NCI-H1048 (cell line): ENCODE results near the gene NFIX.

Experiments
- DNase-seq: peaks from one replicate; lab custom pipeline; 2025; lab: John Stamatoyannopoulos, UW

Gene NFIX

DNA sequence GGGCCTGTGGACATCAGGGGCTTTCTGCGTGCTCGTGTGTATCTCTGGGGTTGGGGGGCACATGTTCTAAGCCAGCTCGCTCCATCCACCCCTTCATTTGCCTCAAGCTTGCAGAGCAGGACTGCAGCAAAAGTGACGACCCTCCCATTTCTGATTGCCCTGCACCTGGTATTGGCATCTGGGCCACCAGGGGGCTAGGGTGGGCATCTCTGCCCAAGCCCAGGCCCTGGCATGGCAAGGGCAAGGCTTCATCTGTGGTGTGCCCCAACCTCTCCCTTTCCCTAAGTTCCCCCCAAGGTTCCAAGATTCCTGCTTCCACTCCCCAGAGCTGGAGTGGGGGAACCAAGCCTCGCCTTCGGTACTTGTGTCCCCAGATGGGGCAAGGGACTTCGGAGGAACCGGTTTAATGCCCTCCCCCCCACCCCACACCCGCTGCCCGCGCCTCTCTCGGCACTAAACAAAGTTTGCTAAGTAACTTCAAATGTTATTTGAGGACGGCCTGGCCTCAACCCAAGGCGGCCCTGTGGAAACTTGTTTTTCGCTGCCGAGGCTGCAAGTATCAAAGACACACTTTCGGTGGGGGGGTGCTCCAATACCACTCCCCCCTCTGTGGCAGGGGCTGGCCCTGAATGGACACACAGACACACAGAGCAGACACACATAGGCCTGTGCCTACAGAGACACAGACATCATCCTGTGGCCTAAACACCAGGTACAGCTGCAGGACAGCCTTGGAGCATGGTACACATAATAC is 12.2 kb downstream of the NFIX start:
- no peak for DNase-seq

DNA sequence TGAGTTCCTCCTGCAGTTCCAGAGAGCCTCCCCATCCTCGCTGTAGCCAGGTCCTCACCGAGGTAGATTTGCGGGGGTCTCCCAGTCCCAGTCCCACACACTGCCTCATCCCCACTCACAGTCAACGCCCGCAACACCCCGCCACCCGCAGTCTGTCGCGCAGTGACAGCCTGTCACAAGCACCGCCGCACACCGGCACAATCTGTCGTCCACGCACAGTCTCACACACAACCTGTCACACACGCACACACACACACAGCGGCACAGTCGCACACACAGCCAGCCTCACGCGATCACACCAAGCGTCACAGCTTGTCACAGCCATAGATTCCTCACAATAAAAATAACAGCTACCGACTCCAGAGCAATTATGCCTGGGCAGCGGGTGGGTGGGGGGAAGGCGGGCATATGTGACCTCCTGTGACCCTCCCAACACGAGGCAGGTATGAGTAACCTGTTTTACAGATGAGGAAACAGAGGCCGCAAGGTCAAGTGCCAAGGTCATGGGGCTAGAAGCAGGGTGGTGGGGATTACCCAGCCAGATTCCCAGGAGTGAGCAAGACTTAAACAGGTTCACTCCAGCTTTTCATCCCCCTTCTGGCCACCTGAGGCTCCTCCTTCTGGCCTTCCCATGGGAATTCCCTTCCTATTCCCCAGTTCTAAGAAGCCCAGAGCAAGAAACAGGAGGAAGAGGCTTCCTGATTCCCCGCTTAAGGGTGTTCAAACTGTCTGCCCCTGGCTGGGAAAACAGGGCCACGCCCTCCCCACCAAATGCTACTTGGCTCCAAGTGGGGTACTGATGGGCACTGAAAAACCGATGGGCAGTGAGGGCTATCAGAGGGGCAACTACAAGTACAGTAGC is 13.9 kb downstream of the NFIX start:
- DNase-seq, result no peak

DNA sequence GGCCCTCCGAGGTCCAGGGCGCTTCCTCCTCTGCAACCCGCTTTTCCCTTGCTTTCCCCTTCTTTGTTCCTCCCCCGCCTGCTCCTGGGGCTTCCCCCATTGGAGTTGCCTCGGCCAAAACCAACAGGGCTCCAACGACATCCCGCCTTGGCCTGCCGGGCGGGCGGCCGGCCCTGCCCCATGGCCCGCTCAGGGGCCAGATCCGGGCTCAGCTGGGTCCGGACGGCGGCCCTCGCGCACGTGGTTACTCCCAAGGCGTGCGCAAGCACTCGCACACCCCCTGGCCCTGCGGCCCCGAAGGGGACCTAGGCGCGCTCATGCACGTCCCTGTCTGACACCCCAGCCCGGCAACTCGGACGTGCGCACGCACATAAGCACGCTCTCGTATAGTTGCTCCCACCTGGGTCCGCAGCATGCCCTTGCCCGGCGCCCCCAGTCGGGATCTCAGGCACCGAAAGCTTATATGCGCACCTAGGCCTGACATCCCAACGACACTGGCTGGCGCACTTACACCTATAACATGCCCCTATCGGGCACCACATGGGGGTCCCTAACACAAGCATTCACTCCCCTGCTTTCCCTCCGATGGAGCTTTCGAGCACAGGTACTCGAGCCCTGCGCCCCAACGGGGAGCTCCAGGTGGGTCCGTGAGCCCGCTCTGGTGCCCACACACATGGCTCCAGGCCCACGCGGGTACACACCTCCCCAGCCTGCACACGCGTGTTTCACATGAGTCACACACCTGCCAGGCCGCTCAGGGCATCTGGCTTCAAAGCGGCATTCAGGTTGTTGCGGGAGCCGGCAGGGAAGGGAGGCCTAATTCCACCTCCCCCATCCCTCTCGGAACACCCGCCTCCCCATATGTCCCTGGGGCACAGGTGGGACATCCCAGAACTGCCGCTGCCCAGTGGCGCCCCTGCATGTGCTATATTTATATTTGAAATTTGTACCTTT is 15.0 kb downstream of the NFIX start:
- DNase-seq, result no peak

DNA sequence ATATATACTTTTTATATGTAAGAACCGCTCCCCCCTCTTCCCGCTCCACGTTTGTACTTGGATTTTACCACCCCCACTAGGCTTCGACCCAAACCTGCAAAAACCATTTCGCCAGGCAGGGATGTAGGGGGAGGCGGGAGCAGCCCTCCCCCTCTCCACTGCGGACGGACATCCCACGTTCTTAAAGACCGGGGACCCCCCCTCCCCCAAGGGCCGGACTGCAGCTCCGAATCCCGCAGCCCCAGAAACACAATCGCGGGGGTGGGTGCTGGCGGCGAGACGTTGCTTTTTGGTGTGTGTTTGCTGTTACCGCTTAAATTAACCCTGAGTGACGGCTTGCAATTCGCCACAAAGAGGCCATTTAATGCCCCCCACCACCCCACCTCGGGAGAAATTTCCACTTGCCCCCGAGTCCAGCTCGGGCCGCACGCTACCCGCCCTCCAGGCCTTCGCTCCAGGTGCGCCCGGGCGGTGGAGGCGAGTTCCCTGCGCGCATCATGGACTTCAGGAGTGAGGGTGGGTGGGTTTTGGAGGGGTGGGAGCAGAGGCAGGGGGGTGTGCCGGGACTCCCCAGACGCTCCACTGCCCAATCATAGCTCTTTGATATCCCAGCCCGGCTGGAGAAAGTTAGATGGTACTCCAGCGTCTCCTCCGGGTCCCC is 15.8 kb downstream of the NFIX start:
- DNase-seq, result no peak

DNA sequence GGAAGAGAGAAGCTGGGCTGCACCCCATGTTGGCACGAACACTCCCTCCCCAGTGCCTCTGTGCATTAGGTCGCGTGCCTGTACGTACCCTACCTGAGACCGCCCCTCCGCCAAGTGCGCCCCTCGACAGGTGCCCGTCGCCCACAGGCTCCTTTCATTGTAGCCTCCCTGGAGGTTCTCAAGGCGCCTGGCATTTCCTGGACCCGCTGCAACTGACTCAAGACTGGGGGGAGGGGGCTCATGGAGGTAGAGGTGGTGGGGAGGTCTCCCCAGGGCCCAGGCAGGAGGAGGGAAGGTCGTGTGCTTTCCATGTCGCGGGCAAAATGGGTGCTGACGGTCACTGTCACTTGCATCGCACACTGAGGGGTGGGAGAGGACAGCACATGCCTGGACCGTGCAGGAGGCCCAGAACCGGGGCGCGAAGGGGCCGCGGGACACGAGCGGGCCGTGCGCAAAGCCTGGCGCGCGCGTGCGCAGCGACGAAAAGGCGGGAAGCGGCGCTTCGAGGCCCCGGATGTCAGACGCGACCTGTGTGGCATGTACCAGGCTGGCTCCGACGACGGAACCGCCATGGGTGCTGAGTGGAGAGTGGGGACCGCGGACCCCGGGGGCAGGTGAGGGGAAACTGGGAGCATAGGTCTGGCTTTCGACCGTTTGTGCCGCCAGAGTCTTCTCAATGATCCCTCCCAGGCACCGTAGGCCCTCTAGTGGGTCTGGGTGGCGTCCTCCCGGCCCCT is 16.5 kb downstream of the NFIX start:
- no peak for DNase-seq

DNA sequence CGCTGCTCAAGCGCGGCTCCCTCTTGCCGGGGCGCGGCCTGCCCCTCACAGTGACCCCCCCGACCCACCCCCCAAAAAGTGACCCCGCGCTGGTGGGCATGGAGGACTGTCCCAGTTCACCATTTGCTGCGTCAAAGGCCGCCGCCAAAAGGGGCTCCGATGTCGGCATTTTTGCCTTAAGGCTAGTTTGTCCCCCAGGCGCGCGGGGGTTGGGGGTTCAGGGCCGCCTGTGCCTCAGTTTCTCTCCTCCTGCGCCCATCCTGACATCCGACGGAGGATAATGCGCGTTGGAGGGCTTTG is 17.1 kb downstream of the NFIX start:
- no peak for DNase-seq

DNA sequence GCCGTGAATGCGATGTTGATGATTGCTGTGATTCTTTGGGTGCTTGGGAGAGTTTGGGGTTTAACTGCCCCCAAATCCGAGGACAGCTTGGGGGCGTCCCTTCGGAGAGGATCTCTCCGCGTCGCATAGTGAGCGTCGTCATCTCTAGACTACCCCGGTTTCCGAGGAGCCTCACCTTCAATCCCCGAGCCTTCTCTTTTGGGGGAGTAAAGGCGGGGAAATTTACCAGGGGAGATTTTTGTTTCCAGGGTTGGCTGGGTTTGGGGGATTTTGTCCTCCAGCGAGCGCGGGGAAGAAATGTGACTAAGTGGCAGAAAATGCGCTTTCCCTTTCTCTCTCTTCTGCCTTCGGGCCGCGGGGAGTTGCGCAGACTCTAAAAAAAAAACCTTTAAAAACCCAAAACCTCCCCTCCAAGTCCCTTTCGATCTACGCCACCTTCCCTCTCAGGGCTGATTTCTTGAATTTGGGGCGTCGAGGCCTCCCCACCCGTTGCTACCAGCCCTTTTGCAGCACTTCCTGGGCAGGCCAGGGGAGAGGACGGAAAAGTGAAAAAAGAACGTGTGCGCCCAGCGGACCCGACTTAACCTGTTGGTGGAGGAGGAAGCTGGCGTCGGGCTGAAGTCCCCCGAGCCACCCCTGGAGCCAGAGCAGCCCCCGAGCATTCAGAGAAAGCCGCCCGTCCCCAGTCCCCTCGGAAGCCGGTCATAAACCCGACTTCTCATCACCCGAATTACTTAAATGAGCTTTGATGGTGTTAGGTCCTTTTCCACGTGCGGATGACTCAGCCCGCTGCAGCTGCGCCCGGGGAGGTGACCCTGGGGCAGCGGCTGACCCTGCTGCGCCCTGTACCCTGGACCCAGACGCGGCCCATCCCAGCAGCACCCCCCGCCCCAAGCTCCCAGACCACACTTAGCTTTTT is 17.7 kb downstream of the NFIX start:
- DNase-seq, result no peak

DNA sequence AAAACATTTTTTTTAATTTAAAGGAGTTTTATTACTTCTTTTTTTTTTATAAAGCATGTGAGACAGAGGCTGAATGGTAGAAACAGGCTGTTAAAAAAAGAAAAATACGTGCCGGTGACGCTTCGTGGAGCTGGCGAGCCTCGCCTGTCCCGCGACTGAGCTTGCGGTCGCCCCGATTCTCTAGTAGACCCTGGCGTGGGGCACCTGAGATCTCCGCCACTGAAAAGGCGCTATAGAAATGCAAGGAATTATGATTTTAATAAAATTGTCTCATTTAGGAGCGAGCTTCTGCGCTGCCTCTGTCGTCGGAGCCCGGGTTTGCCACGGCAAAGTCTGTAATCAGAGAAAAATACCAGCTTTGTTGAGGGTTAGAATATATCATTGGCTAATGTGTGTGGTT is 18.4 kb downstream of the NFIX start:
- no peak for DNase-seq

DNA sequence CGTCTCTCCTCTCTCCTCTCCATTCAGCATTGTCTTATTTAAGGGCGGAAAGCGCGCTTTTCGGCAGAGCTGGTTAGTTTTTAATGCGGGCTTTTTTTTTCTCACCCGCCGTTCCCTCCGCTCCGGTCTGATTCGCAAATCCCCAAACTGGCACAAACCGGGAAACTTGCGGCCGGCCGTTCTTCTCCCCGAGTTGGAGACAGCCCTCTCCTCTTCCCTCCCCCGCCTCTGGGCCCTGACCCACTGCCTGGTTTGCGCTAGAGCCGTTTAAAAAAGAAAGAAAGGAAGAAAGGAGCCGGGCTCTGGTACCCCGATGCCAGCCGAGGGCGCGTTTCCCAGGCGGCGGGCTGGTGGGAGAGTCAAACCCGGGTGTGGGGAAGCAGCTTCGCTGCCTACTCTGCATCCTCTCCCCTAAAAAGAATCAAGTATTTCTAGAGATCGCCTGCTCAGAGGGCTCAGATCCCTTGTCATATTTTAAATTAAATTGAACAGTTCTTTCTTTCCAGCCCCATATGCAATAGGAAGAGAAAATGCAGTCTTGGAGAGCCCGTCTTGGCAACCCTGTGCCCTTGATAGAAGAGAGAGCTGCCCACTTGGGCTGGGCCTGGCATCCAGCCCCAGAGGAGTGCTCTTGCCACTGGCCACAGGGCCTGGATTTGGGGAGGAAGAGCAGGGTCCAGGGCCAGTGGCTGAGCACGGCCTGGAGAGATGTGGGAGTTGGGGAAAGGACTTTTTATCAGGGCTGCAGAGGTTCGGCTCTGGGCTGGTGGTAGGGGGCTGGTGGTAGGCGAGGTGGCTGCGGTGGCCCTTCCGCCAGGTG is 19.0 kb downstream of the NFIX start:
- no peak for DNase-seq

DNA sequence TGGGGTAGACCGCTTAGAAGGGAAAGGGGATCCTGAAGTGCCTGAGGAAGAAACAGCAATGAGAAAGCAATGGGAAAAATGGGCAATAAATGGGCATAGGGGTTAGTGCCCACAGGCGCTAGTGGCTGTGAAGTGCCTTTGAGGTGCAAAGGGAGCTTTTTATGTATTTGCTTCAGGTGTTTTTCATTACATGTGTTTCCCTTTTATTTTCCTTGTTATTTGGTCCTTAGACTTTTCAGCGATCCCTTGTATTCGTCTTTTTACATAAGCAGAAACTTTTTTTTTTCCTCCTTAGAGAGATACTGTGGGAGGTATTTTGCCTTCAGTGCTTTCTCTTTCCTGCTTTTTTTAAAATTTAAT is 19.6 kb downstream of the NFIX start:
- no peak for DNase-seq

DNA sequence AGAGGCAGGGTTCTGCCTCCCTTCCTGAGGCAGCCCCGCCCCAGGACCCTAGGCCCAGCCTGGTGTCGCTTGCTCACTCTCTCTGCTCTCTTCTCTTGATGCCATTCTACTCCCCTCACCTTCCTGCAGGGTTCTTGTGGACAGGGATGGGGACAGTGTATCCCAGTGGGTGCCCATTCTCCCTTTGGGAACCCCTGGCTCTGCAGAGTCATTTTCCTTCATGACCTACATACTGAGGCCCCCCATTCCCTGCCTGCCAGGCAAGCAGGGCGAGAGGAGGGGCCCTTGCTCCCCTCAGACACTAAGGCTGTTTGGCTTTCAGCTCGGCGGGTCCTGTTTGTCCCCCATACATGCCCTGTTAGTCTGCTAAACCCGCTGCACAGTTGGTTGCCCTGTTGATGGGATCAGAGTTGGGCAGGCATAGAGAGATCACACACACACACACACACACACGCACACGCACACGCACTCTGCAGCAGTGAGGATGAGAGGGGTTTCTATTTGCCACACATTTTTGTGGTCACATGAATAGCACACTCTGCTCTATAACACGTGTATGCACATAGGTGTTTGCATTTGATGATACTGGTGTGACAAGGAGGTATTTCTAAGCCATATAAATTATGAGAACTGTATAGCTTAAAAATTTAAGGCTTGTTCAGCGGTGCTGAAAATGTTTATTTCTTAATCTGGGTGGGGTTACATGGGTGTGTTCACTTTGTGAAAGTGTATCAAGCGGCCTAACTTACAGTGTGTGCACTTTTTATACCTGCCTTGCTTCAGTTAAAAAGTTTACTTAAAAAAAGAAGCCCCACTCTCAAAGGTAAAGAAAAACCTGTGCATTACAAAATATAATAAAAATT is 20.3 kb downstream of the NFIX start:
- DNase-seq, result no peak

DNA sequence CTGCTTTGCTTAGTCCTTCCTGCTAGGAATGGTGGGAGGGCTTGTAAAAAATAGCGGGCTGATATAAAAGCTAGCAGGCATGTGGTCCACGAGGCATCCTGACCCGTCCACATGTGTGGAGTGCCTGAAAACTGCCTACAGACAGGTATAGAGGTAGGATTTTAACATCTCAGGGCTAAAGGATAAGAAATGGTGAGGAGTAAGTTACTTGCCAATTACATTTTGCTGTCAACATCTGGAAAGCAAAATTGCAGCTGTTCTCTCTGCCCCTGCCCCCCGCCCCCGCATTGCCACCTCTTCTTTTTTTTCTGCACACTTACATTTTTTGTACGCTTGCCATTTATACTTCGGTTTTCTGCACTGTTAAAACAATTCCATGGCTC is 21.0 kb downstream of the NFIX start:
- DNase-seq, result no peak

DNA sequence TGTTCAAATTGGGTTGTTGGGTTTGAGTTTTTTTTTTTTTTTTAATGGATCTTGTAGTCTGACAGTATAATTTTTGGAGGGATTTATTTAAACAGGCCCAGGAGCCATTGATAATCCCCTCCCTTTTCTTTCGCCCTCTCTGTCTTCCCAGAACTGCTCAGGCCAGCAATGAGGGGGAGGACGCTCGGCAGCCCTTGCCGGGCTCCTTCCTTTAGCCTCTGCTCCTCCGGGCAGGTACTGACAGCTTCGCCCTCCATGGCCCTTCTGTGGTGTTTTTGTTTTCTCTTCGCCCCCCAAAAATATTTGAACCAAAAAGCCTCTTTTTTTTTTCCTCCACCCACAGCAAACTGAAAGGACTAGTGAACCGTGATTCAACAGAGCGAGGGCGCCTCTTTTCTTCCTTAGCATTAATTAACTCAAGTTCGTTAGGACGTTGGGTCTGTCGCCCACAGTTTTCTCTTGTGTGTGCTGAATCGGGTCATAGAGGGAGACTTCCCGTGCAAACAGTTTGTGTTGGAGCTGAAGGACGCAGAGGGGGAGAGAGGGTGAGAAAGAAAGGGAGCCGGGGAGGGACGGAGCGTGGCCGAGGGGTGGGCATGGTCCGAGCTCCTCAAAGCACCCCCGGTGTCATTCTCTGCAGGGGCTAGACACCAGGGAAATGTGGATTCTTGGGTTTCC is 21.5 kb downstream of the NFIX start:
- DNase-seq, result no peak

DNA sequence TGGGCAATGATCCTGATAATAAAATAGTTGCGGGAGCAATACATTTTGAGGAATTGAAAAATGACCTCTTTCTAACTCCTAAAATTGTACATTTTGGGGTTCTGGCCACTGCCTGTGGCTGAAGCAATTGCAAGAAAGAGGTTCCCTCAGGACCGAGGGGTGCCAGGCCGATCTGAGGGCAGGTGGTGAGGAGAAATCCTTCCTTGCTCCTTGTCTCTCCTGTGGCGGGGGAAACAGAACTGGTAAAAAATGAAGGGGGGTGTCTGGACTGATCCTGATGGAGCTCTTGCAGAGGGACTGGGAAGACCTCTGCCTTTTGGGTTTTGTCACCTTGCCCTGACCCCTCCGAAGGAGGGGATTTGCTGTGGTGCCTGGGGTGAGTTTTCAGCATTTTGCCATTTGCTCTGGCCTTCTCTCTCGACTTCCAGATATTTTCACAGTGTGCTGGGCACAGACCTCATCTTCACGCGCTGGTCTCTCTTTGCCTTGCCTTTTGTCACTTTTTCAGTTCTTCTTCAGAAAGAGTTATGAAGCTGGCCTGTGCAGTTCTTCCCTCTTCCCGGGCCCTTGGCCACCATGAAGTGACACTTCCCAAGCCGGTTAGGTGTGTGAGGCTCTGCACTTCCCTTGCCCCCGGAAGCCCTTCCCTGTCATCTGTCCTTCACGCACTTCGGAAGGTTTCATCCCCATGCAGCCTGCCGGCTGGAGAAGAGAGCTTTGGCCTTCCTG is 22.2 kb downstream of the NFIX start:
- DNase-seq, result no peak

DNA sequence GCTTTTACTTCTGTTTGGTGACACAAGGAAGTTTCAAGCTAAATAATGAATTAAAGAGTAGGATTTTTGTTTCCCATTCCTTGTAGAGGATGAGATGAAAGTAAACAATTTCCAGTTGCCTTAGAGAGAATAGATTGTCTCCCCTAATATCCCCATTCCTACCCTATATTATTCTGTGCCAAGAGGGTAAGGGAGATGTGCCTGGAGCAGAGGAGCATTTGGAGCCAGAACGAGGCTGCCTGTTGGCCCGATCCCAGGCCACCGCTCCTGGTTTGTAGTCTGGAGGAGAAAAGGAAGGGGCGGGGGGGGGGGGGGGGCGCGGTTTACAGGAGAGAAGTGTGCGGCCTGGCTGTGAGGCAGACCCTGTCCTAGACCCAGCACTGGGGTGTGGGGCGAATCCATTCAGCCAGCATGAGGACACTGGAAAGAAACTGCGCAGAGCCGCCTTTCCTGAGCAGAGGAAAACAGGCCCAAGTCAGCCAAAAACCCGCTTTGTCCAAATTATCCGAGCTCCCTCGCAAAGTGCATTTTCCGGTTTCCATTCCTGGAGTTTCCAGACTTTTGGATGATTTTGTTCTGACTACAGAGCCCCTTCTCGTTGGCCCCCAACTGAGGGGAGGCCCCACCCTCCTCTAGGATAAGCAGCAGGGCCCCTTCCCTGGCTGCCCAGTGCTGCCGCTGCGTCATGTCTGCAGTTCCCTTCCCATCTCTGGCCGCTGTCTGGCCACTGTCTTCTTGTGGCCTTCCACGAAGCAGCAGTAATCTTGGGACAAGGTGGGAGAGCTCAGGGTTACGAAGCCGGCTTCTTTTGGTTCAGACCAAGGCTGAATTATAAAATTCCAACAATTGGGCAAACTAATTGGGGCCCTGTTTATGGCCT is 23.0 kb downstream of the NFIX start:
- no peak for DNase-seq

DNA sequence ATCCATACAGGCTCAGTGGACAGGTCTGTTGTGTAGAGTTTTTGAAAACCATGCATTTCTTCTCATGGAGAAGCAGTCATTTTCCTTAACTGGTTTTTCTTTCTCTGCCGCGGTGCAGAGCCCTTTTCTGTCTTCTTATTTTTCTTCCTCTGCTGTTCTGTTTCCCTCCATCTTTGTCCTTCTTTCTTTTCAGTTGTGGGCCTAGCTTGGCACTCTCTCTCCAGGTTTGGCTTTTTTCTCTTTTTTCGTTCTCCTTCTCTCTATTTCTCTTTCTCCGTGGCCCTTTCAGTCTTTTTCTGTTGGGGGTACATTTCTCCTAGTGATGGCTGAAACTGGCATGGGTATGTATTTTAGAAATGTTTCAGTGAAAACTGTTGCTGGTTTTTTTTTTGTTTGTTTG is 24.1 kb downstream of the NFIX start:
- DNase-seq, result no peak
